Measurements from ENCODE around the gene THOP1. TPM values are rescaled to one million over a fixed set of nuclear protein-coding genes. Genes with fewer than 3 reads are reported as not detected.
A peak's percentile ranks its signal among the peaks of the same experiment; 100 is the strongest.
"Not testable (repeated sequence)": the region's sequence is repeated elsewhere in the genome, so short reads cannot be mapped to it uniquely, and the experiment has no call there.

Gene THOP1
- total RNA-seq, 1 donor from 2014 or later = 40.4 TPM

DNA sequence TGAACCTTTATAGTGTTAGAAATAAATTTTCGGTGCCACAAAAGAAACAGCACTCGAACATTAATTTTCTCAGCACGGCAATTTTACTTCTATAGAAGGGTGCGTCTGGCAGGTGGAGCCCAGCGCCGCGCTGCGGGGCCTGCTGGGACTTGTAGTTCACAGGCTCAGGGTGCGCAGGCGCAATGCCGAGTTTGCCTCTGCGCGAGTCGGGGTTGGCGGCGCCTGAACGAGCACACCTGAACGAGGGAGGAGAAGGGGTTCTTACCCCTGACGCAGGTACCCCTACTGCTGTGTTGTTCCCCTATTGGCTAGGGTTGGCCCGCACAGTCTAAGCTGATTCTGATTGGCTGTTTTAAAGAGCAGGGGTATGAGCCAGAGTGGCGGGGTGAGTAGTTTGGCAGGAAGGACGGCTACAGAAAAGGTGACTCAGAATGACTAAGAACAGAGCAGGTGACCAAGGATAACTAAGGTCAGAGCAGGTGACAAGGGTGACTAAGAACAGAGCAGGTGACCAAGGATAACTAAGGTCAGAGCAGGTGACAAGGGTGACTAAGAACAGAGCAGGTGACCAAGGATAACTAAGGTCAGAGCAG, 32.0 kb downstream of the THOP1 start:
- DNase-seq = not testable (repeated sequence)

- peak; percentile 85 for DNase-seq
These were observed 34.3 kb downstream of the THOP1 start, which contains the start of gene ZNF554 for GRCh38 chr19:2819540-2820111. TSS of gene ZNF554 (plus strand) at chr19:2819868. CDS start at chr19:2820072, 204 bp downstream.

DNA sequence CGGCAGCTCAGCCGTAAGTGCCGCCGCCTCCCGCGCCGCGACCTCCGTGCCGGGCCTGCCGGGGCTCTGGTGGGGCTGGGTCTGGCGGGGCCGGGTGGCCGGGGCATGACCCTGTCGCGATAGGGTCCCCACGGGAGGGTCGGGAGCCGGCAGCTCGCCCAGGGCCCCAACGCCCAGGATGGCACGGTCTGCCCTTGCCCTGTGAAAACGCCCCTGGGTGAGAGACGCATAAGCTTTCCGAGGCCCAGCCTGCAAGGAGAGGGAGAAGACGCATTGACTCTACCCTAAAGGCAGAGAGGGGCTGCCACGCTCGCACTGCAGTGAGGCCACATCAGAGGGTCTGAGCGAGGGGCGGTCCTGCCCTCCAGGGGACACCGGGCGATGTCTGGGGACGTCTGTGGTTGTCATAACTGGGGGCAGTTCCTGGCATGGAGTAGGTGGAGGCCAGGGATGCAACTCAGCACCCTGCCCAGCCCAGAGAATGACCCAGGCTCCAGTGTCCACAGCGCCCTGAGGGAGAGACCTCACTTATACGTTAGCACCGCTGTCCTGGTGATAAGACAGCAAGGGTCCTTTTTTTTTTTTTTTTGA, 34.9 kb downstream of the THOP1 start:
- no peak for DNase-seq

DNA sequence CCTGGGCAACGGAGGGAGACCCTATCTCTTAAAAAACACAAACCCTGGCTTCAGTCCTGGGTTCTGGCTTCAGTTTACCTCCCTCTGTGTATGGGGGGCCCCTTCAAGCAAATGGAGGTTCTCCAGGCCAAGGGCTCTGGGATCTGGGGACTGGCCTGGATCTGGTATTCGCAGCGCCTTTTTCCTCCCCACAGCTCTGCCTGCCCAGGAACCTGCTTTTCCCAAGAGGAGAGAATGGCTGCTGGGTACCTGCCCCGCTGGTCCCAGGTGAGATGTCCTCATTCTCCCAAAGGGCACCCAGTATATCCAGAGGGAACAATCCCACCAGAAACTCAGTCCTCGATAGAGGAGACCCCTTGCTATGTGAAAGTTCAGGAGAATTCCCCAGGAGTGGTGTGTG, 37.5 kb downstream of the THOP1 start:
- no peak for DNase-seq

DNA sequence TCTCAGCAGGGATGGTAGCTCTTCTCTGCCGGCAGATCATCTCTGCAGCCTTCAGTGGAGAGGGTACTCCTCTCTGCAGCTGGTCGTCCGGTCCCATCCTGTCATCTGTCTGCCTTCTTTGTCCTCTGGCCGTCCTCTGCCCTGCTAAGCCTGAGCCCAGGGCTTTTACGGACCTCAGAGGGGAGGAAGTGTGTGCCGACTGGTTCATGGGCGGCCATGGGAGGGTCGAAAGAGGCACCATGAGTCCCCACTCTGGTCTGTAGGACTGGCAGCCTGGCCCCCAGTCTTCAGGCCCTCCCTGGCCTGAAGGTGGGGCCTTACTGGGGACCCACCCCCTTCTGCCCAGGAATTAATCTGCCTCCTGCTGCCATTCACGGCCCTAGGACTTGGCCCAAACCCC, 38.3 kb downstream of the THOP1 start:
- DNase-seq = no peak

DNA sequence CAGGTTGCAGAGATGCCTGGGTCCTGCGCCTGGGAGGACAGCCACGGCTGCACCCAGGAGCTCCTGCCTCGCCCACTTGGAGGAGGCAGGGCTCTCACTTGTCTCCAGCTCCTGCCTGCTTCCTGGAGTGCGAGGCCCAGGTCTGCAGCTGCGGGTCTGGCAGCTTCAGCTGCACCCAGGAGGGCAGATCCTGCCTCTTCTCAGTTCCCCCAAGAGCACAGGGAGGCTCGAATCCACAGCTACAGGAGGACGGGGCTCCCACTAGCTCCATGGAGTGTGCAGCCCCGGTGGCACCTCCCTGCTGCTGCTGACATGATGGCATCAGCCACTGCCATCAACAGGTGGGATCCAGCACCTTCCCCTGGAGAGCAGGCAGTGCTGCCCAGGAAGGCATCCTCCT, 38.8 kb downstream of the THOP1 start:
- DNase-seq = no peak

DNA sequence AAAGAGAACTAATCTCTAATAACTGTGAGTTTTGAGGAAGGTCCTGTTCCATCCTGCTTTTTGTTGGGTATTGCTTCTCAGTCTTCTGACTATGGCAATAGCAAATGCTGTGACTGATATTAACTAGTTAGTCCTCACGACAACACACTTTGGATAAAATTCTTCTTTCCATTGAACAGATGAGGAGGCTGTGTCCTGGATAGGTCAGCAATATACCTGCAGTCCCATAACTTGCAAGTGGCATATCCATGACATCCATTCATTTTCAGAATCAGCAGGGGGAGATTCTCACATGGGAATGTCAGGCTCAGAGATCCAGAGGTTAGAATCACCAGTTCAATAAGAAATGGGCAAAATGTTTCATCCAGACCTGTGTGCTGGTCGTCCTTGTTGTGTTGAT, 41.7 kb downstream of the THOP1 start:
- DNase-seq = no peak

GRCh38 chr19:2827840-2828489, 42.7 kb downstream of the THOP1 start:
- no peak for DNase-seq

- no peak for DNase-seq
These were observed 49.1 kb downstream of the THOP1 start for GRCh38 chr19:2834294-2834871.

GRCh38 chr19:2837430-2837829, 52.1 kb downstream of the THOP1 start:
- DNase-seq = no peak

DNA sequence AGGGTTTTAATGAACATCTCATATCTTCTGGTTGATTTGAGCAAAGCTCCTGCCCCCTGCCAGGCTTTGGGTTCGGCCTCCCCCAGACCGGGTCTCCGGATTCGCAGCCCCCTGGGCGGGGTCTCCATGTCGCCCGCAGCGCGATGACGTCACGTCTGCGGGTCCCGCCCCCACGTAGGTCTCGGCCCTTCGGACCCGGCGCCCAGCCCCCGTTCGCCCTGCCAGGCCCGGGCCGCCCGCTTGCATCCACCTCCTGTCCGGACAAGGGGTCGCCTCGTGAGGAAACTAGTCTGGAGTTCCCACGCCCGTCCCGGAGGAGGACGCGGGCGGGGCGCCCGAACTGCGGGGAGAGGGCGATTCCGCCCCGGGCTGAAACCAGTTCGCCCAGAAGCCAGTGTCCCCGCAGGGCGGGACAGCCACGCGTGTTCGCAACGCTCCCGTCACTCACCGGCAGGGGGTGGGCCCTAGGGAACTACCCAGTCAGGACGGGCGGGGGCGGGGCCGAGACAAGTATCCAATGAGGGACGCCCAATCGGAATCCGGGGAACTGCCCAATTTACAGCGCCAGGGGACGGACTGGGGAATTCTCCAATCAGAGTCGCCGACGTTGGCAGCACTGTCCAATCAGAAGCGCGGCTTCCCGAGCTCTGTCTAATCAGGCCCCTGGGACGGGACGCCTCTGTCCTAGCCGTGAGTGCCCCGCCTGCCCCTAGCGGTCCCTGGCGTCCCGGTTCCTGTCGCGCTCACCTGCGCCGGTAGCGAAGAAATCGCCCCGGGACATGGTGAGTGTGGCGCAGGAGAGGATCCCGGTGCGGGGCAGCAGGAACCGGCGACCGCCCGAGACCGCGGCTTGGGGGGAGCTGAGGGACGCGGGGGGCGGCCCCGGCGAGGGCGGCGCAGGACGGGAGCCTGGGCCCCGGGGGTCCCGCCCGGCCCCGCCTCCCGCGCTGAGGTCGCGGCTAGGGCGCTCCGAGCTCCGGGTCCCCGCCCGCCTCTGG, 55.8 kb downstream of the THOP1 start, which contains the start of gene ZNF555:
Gene ZNF555, plus strand, starts transcription at position 682 of the 998 bp plus-strand sequence. Its CDS starts 98 bp downstream, at position 780.
- DNase-seq = peak; percentile 99

GRCh38 chr19:2841855-2842574, 56.7 kb downstream of the THOP1 start:
- no peak for DNase-seq

- no peak for DNase-seq
These were observed 59.8 kb downstream of the THOP1 start for GRCh38 chr19:2845107-2845506.

DNA sequence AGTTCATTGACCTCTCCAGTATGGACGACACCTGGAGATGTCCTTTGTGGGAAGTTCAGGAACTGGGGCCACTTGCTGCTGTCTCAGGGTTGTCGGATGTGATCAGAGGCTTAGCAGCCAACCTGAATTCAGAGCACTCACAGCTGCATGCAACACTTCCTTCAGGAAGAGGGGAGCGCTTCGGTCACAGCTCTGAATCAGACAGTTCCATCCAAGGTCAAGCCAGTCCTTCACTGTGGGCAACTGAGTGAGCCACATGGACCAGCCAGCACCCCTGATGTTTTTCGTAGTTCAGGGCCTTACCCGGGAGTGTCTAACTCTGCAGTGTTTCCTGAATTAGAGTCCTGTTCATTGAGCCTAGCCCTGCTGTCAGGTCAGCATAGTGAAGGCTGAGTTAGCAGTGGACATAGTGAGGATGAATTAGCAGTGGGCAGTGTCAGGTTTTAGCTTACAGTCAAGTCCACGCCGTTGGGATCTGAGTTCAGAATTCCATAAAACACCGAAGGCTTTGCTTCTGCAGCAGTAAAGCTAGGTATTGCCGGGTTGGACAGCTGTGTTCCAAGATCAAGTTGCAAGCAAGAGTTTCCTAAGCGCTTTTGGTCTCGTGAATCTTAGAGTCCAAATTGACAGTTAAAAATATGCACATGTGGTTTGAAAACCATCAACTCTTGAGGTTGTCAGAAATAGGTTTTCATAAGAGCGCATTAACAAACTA, 61.0 kb downstream of the THOP1 start:
- DNase-seq = no peak

DNA sequence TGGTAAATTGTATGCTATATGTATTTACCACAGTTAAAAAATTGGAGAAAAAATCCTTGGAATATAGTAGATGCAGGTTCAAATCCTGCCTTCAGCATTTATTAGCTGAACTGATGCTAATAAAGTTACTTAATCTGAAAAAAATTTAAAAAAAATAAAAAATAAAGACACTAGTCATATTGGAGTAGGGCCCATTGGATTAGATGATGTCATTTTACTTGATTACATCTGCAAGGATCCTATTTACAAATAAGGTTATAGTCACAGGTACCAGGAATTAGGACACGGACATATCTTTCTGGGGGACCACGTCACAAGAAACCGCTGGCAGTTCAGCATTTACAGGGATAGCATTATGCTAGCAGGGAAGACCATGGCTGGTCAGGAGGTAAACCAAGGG, 62.2 kb downstream of the THOP1 start:
- no peak for DNase-seq

DNA sequence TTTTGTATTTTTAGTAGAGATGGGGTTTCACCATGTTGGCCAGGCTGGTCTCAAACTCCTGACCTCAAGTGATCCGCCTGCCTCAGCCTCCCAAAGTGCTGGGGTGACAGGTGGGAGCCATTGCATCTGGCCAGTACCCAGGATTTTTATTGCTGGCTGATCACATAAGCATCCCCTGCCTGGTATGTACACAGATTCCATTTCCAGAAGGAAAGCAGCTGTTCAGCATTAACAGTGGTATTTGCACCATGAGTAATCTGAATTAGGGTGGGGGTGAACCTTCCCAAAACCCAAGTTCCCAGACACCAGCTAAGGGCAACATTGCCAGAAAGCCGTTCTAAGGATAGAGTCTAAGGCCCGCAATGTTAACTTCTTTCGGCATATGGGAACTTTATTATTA, 63.3 kb downstream of the THOP1 start:
- DNase-seq = no peak

GRCh38 chr19:2850256-2850925, 65.1 kb downstream of the THOP1 start:
- DNase-seq = no peak

DNA sequence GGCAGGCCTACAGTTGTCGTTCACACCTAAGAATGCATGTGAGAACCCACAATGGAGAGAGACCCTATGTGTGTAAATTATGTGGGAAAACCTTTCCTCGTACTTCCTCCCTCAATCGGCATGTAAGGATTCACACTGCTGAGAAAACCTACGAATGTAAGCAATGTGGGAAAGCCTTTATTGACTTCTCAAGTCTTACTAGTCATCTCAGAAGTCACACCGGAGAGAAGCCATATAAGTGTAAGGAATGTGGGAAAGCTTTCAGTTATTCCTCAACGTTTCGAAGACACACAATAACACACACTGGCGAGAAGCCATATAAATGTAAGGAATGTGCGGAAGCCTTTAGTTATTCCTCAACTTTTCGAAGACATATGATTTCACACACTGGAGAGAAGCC, 67.3 kb downstream of the THOP1 start:
- no peak for DNase-seq

GRCh38 chr19:2853015-2853606, 67.8 kb downstream of the THOP1 start:
- no peak for DNase-seq

Data from occipital lobe (tissue), 2 donors.